ENCODE data around the gene MET.
"Not testable (repeated sequence)": the region's sequence is repeated elsewhere in the genome, so short reads cannot be mapped to it uniquely, and the experiment has no call there.

The MET gene

DNA sequence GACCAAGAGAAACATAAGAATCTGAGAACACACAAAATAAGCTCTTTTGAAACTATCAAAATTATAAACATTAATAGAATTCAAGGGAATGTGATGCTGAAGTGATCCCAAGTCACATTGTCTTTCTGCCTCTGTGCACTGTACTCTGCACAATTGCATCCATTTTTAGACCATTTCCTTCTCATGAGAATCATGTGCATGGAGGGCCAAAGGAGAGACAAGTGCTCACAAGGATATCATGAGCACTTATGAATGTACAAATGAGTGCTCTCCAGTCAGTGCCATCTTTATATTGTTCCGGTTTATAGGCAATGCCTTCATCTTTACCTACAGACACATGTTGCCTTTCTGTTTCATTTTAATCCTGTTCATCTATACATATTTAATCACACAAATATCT lies 36.9 kb downstream of the MET start:
- peaks cover 14 to 16% of the 10 kb centered on the region in 2 donors for H3K27me3 Mint-ChIP-seq
- no peaks in the 10 kb centered on the region for H3K9me3 Mint-ChIP-seq
- no peak overlapping the region for H3K27ac Mint-ChIP-seq
- DNase-seq (no peak), ATAC-seq (replicated peaks) (no peak)
- H3K4me1 Mint-ChIP-seq (ENCODE audit: low read depth in 2 of 2): no peaks in the 10 kb centered on the region
- no peaks in the 10 kb centered on the region for H3K36me3 Mint-ChIP-seq (ENCODE audit: insufficient read depth)
- no peak overlapping the region for H3K4me3 Mint-ChIP-seq

DNA sequence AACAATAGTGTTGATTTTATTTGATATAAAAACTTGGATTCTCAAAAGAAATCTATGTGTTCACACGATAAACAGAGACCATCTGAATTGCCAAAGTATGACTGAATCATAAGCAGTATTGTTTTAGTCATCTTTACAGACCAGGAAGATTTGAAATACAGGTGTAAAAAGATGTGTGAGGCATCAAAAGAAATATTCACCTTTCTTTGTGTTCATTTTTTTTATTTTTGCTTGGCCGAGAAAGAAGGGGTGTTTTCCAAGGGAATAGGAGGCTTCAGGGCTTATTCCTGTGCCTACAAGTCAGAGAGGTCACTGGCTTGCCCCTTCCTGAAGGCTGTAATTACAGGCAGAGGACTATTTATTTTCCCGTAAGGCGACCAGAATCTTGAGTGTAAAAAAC lies 37.3 kb downstream of the MET start:
- H3K4me3 Mint-ChIP-seq: no peak overlapping the region
- H3K4me1 Mint-ChIP-seq (ENCODE audit: low read depth in 2 of 2): no peaks in the 10 kb centered on the region
- ATAC-seq (replicated peaks): no peak
- no peak for DNase-seq
- no peaks in the 10 kb centered on the region for H3K9me3 Mint-ChIP-seq
- H3K36me3 Mint-ChIP-seq (ENCODE audit: insufficient read depth): no peaks in the 10 kb centered on the region
- H3K27me3 Mint-ChIP-seq: peaks cover 9 to 12% of the 10 kb centered on the region in 2 donors
- H3K27ac Mint-ChIP-seq: no peak overlapping the region

DNA sequence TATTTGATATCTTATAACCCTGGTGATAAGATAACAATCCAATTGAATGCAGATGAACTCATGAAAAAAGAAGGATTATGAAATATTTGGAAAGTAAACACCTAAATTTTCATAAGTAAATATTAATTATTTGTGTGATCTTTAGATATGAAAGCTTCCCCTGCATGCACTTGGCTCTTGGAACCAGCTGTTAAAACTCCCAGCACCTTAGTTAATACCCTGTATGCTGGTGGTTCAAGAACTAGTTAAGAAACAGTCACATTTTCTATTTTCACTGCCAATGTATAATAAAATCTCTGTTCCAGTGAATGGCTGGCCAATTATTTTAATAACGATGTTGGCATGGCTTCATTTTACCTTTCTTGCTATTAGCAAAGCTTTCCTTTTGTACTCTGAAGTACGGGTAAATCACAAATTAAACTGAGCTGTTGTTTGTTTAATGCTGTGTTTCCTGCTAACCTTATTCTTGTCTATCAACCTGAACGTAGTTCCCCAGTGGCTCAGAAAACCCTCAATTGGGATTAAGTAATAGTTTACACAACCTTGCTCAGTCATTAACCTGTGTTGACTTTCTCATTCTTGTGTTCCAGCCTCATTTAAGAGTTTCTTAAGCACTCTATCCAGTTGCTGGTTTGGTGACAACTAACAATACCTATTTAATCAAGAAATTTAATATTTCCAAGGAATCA lies 38.9 kb downstream of the MET start:
- no peak for ATAC-seq (replicated peaks)
- Mint-ChIP-seq H3K27me3 (peaks cover 19% of the 10 kb centered on the region in 2 donors), H3K4me3 (no peak overlapping the region), H3K36me3 (ENCODE audit: insufficient read depth) (no peaks in the 10 kb centered on the region), H3K27ac (no peak overlapping the region), H3K9me3 (no peaks in the 10 kb centered on the region), H3K4me1 (ENCODE audit: low read depth in 2 of 2) (no peaks in the 10 kb centered on the region)
- DNase-seq: no peak

DNA sequence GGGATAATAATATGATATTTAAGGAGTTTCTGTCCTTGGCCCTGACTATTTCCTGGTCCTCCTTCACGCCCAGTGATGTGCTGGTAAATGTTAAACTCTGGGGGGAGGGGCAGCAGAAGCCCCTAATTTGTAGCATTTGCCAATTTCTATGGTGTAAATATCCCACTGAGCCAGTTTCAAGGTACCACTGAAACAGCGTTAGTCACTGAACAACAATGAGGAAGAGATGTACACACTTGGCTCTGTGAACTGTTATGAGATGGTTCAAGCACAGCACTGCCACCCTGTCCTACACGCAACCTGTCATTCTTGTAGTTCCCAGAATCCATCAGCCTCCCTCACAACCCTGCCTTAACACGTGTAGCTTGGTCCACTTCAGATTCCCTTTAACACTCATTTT lies 39.8 kb downstream of the MET start:
- DNase-seq (no peak), ATAC-seq (replicated peaks) (no peak)
- no peak overlapping the region for H3K4me3 Mint-ChIP-seq
- H3K9me3 Mint-ChIP-seq: no peaks in the 10 kb centered on the region
- peaks cover 19 to 20% of the 10 kb centered on the region in 2 donors for H3K27me3 Mint-ChIP-seq
- no peak overlapping the region for H3K27ac Mint-ChIP-seq
- H3K36me3 Mint-ChIP-seq (ENCODE audit: insufficient read depth): no peaks in the 10 kb centered on the region
- no peaks in the 10 kb centered on the region for H3K4me1 Mint-ChIP-seq (ENCODE audit: low read depth in 2 of 2)

DNA sequence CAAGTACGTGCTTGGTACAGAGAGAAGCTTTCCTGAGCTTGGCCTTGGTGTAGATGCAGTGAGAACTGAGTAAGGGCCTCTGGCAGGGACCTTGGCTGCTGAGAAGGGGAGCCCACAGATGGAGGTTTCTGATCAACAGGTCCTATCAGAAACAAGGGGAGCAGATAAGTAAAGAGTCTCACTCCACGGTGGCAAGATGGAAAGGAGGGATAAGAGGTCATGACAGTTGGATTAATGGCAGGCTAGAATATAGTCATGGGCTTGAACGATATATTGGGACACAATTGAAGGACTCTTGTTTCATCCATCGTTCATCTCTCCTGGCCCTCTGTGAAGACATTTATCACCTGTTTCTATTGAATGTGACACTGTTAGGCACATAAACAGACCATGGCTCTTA lies 41.5 kb downstream of the MET start:
- no peak overlapping the region for H3K4me3 Mint-ChIP-seq
- H3K27me3 Mint-ChIP-seq: peaks cover 19 to 20% of the 10 kb centered on the region in 2 donors
- no peaks in the 10 kb centered on the region for H3K36me3 Mint-ChIP-seq (ENCODE audit: insufficient read depth)
- H3K27ac Mint-ChIP-seq: no peak overlapping the region
- no peak for DNase-seq
- ATAC-seq (replicated peaks): no peak
- no peaks in the 10 kb centered on the region for H3K4me1 Mint-ChIP-seq (ENCODE audit: low read depth in 2 of 2)
- no peaks in the 10 kb centered on the region for H3K9me3 Mint-ChIP-seq

DNA sequence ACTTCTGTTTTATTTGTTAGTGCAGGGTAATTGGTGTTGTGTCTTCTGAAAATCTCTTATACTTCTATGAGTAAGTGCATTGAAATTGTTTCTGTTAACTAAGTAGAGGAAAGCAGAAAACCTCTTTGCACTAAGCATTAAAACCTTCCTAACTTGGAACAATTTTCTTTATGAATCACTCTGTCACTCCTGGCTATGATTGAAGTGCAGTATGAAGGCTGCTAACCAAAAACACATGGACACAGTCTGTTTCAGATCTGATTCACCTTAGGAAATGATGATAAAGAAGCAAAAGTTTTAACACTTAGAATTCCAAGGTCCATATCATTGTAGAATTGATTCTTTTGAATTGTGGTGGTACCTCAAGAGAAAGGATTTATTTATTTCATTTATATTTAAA lies 41.9 kb downstream of the MET start:
- peaks cover 15 to 19% of the 10 kb centered on the region in 2 donors for H3K27me3 Mint-ChIP-seq
- no peaks in the 10 kb centered on the region for H3K36me3 Mint-ChIP-seq (ENCODE audit: insufficient read depth)

DNA sequence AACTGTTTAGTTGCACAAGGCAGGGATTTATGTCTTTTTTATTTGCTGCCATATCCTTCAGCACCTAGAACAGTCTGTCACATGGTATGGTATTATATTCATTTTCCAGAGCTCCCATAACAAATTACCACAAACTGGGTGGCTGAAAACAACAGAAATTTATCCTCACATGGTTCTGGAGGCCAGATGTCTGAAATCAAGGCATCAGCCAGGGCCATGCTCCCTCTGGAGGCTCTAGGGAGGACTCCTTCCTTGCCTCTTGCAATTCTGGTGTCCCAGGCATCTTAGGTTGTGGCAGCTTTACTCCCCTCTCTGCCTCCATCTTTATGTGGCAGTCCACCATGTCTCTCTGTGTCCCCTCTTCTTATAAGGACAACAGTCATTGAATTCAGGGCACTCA lies 43.1 kb downstream of the MET start:
- Mint-ChIP-seq H3K36me3 (ENCODE audit: insufficient read depth) (no peaks in the 10 kb centered on the region), H3K4me1 (ENCODE audit: low read depth in 2 of 2) (no peaks in the 10 kb centered on the region), H3K27ac (no peak overlapping the region), H3K9me3 (no peaks in the 10 kb centered on the region), H3K27me3 (peaks cover 12% of the 10 kb centered on the region in 2 donors), H3K4me3 (no peak overlapping the region)
- no peak for DNase-seq
- ATAC-seq (replicated peaks): no peak

More for the DNA sequence above, 41.9 kb downstream of the MET start:
- Mint-ChIP-seq H3K9me3 (no peaks in the 10 kb centered on the region), H3K27ac (no peak overlapping the region), H3K4me1 (ENCODE audit: low read depth in 2 of 2) (no peaks in the 10 kb centered on the region), H3K4me3 (no peak overlapping the region)
- no peak for DNase-seq
- ATAC-seq (replicated peaks): no peak

DNA sequence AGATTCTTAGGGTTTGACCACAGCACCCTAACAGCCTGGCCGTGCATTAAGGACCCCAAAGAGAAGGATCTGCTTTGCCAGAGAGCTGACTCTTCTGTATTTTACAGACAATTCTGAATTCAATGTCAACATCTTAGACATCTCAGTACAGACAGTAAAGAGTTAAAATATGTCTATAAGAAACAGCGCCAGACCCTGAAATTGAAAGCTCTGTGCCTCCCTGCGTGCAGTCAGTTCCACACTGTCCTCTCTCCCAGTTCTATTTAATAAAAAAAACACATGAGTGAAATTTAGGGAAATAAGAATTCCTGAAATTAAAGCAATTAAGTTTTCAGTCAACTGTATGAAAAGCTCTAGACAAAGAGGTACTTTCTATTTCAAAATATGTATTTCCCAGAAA lies 45.1 kb downstream of the MET start:
- H3K27ac Mint-ChIP-seq: no peak overlapping the region
- H3K4me1 Mint-ChIP-seq (ENCODE audit: low read depth in 2 of 2): no peaks in the 10 kb centered on the region
- peaks cover 12% of the 10 kb centered on the region in 2 donors for H3K27me3 Mint-ChIP-seq
- DNase-seq: no peak
- no peak for ATAC-seq (replicated peaks)
- no peaks in the 10 kb centered on the region for H3K36me3 Mint-ChIP-seq (ENCODE audit: insufficient read depth)
- no peak overlapping the region for H3K4me3 Mint-ChIP-seq
- no peaks in the 10 kb centered on the region for H3K9me3 Mint-ChIP-seq

DNA sequence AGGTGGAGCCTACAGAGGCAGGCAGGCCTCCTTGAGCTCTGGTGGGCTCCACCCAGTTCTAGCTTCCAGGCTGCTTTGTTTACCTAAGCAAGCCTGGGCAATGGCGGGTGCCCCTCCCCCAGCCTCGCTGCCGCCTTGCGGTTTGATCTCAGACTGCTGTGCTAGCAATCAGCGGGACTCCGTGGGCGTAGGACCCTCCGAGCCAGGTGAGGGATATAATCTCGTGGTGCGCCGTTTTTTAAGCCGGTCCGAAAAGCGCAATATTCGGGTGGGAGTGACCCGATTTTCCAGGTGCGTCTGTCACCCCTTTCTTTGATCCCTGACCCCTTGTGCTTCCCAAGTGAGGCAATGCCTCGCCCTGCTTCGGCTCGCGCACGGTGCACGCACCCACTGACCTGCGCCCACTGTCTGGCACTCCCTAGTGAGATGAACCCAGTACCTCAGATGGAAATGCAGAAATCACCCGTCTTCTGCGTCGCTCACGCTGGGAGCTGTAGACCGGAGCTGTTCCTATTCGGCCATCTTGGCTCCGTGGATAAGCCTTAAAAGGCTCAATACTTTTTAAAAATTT lies 52.0 kb downstream of the MET start:
- not testable (repeated sequence) for H3K27ac Mint-ChIP-seq; H3K4me1 Mint-ChIP-seq (ENCODE audit: low read depth in 2 of 2); ATAC-seq (replicated peaks); H3K36me3 Mint-ChIP-seq (ENCODE audit: insufficient read depth); H3K9me3 Mint-ChIP-seq; DNase-seq; H3K4me3 Mint-ChIP-seq
- peaks cover 0 to 18% of the 10 kb centered on the region in 2 donors for H3K27me3 Mint-ChIP-seq

DNA sequence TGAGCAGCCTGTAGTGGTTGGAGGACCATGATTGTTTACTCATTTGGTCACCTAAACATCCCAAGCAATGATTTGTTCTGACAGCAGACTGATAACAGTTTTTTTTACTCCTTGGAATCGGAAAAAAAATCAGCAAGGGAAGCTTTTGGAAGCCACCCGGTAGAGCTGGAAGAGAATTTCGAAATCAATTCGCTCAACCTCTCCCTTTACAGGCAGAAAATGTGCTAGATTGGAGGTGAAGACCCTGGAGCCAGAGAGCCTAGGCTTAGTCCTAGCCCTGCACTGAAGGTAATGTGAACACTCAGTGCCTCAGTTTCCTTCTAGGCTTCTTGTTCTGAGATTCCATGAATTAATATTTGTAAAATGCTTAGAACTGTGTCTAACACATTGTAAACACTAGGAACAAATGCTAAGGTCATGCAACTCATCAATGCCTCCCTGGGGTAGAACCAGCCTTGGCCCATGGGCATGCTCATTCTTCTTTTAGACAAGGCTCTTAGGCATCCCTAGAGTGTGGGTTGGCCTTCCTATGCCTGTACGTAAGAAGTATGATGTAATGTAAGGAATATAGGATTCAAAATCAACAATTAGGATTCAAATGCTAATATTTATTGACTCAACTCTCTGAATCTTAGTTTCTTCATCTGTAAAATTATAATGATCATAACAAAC lies 52.7 kb downstream of the MET start:
- no peak overlapping the region for H3K4me3 Mint-ChIP-seq
- H3K36me3 Mint-ChIP-seq (ENCODE audit: insufficient read depth): no peaks in the 10 kb centered on the region
- H3K27me3 Mint-ChIP-seq: peaks cover under 1 to 18% of the 10 kb centered on the region in 2 donors
- DNase-seq (no peak), ATAC-seq (replicated peaks) (no peak)
- H3K27ac Mint-ChIP-seq: no peak overlapping the region
- H3K9me3 Mint-ChIP-seq: no peaks in the 10 kb centered on the region
- H3K4me1 Mint-ChIP-seq (ENCODE audit: low read depth in 2 of 2): no peaks in the 10 kb centered on the region

DNA sequence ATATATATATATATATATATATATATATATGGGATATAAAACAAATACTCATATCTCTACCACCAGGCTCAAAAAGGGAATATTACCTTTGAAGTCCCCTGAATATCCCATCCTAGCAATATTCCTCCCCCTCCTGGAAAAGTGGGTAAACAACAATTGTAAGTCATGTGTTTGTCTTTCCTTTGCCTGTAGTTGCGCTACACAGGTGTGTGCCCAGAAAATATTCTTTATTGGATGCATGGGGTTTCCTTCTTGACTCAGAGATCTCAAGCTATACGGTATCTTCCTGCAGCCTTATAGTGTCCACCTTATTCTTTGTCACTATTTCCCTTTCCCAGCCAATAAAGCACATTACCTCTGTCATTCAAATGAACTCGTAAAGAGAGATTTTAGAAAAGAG lies 54.2 kb downstream of the MET start:
- DNase-seq: no peak
- Mint-ChIP-seq H3K27me3 (peaks cover 12 to 30% of the 10 kb centered on the region in 2 donors), H3K4me3 (no peak overlapping the region), H3K27ac (no peak overlapping the region), H3K36me3 (ENCODE audit: insufficient read depth) (no peaks in the 10 kb centered on the region), H3K4me1 (ENCODE audit: low read depth in 2 of 2) (no peaks in the 10 kb centered on the region), H3K9me3 (no peaks in the 10 kb centered on the region)
- ATAC-seq (replicated peaks): no peak

DNA sequence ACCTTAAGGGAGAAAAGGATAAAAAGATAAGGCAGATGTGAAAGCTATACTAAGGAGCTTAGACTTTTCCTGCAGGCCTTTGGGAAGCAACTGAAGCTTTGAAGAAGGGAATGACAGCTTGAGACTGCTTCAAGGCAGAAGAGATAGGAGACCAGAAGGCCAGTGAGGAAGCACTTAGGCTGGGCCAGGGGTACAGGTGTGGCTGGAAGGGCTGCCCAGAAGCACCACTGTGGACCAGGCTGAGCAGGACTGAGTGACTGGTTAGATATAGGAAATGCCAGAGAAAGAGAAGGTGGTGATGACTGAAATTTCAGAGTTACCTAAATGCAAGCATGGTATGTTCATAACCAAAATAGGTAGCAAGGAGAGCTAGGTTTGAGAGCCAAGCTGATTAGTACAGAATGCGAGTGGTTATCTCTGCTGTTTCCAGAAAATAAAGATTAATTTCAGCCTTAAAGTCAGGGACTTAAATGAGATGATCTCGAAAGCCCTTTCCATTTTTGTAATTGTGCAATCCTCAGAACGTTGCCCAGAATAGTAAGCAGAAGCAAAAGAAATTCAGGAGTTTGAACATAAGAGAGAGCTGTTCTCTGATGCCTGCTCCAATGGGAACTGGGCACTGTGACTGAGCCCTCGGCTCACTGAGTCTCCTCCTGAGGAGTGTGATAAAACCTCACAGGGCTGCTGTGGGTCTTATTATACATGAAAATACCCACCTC lies 54.9 kb downstream of the MET start:
- Mint-ChIP-seq H3K27me3 (peaks cover 12 to 30% of the 10 kb centered on the region in 2 donors), H3K4me1 (ENCODE audit: low read depth in 2 of 2) (no peaks in the 10 kb centered on the region), H3K4me3 (no peak overlapping the region), H3K27ac (no peak overlapping the region), H3K9me3 (no peaks in the 10 kb centered on the region), H3K36me3 (ENCODE audit: insufficient read depth) (no peaks in the 10 kb centered on the region)
- DNase-seq: no peak
- ATAC-seq (replicated peaks): no peak

DNA sequence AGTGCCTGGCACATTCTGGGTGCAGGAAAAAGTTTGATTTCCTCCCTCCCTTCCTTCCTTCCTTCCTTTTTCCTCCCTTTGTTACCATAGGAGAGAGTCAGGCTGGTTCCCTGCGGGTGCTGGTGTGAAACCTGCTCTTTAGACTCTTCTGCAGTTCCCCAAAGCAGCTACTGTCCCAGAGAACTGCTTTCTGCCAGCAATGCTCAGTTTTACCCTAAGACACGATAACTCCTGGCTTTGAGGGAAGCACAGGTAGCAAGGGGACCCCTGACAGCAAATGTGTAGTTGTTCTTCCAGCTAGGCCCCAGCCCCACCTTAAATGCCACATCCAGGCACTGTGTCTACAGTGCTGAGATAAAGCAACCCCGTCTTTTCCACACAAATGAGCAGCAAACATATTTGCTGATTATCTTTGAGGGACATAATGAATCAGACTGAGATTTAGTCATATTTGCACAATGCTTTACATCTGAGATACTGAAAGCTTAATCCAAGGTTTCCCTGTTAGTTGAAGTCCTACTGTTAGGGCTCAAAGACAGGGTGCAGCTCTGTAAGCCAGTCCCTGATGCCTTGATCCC lies 55.5 kb downstream of the MET start:
- Mint-ChIP-seq H3K27me3 (peaks cover 12 to 30% of the 10 kb centered on the region in 2 donors), H3K4me3 (no peak overlapping the region), H3K27ac (no peak overlapping the region), H3K9me3 (no peaks in the 10 kb centered on the region), H3K36me3 (ENCODE audit: insufficient read depth) (no peaks in the 10 kb centered on the region), H3K4me1 (ENCODE audit: low read depth in 2 of 2) (no peaks in the 10 kb centered on the region)
- ATAC-seq (replicated peaks): no peak
- no peak for DNase-seq

Measured in effector memory CD8-positive, alpha-beta T cell (primary cell).